GM06990 (cell line): ENCODE measurements around the gene MITF.

Experiments
- DNase-seq: peaks from one replicate; pipeline ENCODE4 v3.0.0-alpha.2; 2011; ENCODE audit not compliant: insufficient read length; ENCODE audit errors: extremely low read depth
- H3K27me3 ChIP-seq: replicated peaks from 2 replicates; pipeline ENCODE4 v1.6.0; 2011; ENCODE audit warnings: low read length; ENCODE audit not compliant: control insufficient read depth, insufficient read depth
- H3K36me3 ChIP-seq: 2 replicates; pipeline ENCODE4 v1.5.1; 2011; ENCODE audit warnings: low read length; ENCODE audit not compliant: control insufficient read depth, insufficient read depth
- H3K4me3 ChIP-seq: replicated peaks from 2 replicates; pipeline ENCODE4 v1.5.1; 2011; ENCODE audit warnings: low read depth, mild to moderate bottlenecking, control low read depth, low read length
- CTCF ChIP-seq: IDR thresholded peaks from 2 replicates; pipeline ENCODE4 v1.5.1; 2011; ENCODE audit warnings: low read length, control low read depth, mild to moderate bottlenecking, inconsistent platforms; ENCODE audit not compliant: insufficient read depth, poor library complexity, severe bottlenecking

The MITF gene

GRCh38 chr3:69855436-69856162, 116.3 kb downstream of the MITF start:
- DNase-seq: no peak
- Histone ChIP-seq H3K36me3 (no peaks in the 10 kb centered on the region), H3K4me3 (no peak overlapping the region), H3K27me3 (no peaks in the 10 kb centered on the region)
- TF ChIP-seq CTCF: peak; percentile 20

GRCh38 chr3:69856965-69857705, 117.9 kb downstream of the MITF start:
- Histone ChIP-seq H3K27me3 (no peaks in the 10 kb centered on the region), H3K36me3 (no peaks in the 10 kb centered on the region), H3K4me3 (no peak overlapping the region)
- DNase-seq: no peak
- TF ChIP-seq CTCF: no peak

- no peak for TF ChIP-seq CTCF
- Histone ChIP-seq H3K36me3 (no peaks in the 10 kb centered on the region), H3K4me3 (no peak overlapping the region), H3K27me3 (no peaks in the 10 kb centered on the region)
- DNase-seq: no peak
Observed at GRCh38 chr3:69861556-69861955, 122.3 kb downstream of the MITF start.

GRCh38 chr3:69864141-69864540, 124.9 kb downstream of the MITF start:
- no peak for TF ChIP-seq CTCF
- no peak overlapping the region for H3K4me3 ChIP-seq
- no peaks in the 10 kb centered on the region for H3K27me3 ChIP-seq
- no peaks in the 10 kb centered on the region for H3K36me3 ChIP-seq
- DNase-seq: no peak

GRCh38 chr3:69864766-69865165, 125.5 kb downstream of the MITF start:
- no peak for TF ChIP-seq CTCF
- Histone ChIP-seq H3K4me3 (no peak overlapping the region), H3K27me3 (no peaks in the 10 kb centered on the region), H3K36me3 (no peaks in the 10 kb centered on the region)
- no peak for DNase-seq
